ENCODE results near the gene METTL9.
"Not testable (repeated sequence)": the region's sequence is repeated elsewhere in the genome, so short reads cannot be mapped to it uniquely, and the experiment has no call there.

DNA sequence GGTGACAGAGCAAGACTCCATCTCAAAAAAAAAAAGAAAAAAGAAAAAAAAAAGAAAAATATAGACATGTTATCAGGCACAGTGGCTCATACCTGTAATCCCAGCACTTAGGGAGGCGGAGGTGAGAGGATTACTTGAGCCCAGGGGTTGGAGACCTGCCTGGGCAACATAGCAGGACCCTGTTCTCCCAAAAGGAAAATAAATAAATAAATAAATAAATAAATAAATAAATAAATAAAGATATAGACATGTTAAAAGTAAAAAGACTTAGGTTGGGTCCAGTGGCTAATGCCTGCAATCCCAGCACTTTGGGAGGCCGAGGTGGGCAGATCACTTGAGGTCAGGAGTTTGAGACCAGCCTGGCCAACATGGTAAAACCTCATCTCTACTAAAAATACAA, 23.1 kb upstream of the METTL9 start:
- TF ChIP-seq, protein P1, sequence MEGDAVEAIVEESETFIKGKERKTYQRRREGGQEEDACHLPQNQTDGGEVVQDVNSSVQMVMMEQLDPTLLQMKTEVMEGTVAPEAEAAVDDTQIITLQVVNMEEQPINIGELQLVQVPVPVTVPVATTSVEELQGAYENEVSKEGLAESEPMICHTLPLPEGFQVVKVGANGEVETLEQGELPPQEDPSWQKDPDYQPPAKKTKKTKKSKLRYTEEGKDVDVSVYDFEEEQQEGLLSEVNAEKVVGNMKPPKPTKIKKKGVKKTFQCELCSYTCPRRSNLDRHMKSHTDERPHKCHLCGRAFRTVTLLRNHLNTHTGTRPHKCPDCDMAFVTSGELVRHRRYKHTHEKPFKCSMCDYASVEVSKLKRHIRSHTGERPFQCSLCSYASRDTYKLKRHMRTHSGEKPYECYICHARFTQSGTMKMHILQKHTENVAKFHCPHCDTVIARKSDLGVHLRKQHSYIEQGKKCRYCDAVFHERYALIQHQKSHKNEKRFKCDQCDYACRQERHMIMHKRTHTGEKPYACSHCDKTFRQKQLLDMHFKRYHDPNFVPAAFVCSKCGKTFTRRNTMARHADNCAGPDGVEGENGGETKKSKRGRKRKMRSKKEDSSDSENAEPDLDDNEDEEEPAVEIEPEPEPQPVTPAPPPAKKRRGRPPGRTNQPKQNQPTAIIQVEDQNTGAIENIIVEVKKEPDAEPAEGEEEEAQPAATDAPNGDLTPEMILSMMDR (IDR thresholded peaks at IDR 0.05) = not testable (repeated sequence)
- not testable (repeated sequence) for TF ChIP-seq POLR2A (IDR thresholded peaks at IDR 0.05)
